Measurements from ENCODE around the gene WNK2.

WNK2 gene

DNA sequence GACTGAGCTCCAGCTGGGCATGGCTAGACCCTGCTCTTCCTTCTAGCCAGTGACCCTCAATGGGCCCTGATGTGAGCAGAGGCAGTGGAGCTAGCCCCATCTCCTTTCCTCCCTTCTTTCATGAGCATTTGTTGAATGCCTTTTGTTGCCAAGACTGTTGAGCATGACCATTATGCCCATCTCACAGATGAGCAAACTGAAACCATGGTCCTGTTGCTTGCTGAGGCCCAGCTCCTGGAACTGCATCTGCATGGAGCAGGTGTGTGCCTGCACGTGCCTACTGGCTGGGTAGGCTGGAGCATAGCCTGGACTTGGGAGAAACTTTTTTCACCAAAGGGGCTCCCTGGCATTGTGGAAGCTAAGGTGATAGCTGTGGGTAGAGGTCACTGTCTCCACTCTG is 3.0 kb upstream of the WNK2 start:
- Histone ChIP-seq H3K4me1 (ENCODE audit: insufficient read depth, low read length) (no peaks in the 10 kb centered on the region), H3K27me3 (ENCODE audit: insufficient read depth, low read length) (peaks cover 50% of the 10 kb centered on the region), H3K9me3 (ENCODE audit: insufficient read depth, low read depth, low read length) (no peaks in the 10 kb centered on the region), H3K4me3 (ENCODE audit: low read length) (no peak overlapping the region), H3K9ac (ENCODE audit: low read depth, low read length) (no peak overlapping the region), H3K36me3 (ENCODE audit: insufficient read depth, low read depth, low read length) (no peaks in the 10 kb centered on the region), H3K27ac (ENCODE audit: low read length) (no peak overlapping the region)

DNA sequence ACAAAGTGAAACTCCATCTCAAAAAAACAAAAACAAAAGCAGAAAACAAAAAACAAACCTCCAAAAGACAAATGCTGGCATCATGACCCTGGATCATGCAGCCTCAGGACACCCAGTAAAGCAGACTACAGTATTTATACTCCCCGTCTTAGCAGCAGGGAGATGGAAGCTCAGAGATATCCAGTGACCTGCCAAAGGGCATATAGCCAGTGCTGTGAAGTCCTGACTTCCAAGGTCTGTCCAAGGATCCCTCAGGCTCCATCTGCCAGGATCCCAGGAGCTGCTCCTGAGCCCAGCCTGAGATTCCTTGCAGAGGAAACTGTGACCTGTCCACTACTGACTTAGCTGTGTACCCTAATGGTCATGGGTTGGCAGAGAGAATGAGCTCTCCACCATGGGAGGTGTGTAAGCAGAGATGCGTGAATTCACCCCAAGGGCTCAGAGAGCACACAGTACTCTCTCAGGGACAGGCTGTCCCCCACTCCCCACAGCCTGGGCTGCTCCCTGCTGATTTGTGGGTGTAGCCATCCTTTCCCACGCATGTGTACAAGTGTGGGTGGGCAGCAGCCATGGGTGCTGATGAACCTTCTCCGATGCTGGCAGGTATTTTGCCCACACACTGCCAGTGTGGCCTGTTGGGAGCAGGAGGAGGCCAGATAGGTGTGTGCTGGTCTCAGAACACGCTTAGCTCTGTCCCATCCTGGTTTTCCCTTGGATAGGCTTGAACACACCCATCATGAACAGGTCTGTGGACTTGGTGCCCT is 2.1 kb upstream of the WNK2 start:
- H3K4me3 ChIP-seq (ENCODE audit: low read length), result no peak overlapping the region
- no peaks in the 10 kb centered on the region for H3K4me1 ChIP-seq (ENCODE audit: insufficient read depth, low read length)
- no peaks in the 10 kb centered on the region for H3K9me3 ChIP-seq (ENCODE audit: insufficient read depth, low read depth, low read length)
- H3K27me3 ChIP-seq (ENCODE audit: insufficient read depth, low read length), result peaks cover 58% of the 10 kb centered on the region
- H3K36me3 ChIP-seq (ENCODE audit: insufficient read depth, low read depth, low read length), result no peaks in the 10 kb centered on the region
- no peak overlapping the region for H3K27ac ChIP-seq (ENCODE audit: low read length)
- no peak overlapping the region for H3K9ac ChIP-seq (ENCODE audit: low read depth, low read length)

DNA sequence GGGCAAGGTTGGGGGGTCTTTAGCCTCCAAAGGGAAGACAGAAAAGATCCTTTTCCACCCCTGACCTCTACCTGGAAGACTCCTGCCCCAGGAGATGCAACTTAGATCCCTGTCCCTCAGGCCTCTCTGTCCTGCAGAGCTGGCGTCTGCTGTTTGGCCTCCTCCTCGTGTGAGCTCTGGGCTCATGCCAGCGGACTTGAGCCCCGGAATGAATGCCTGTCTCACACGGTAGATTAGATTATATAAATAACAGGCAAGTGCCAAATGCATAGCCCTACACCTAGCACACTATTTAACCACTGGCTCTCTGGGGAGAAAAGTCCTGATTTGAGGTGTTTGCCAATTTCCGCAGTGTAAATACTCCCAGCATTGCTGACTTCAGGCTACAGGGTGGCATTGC is 1.4 kb upstream of the WNK2 start:
- Histone ChIP-seq H3K27ac (ENCODE audit: low read length) (no peak overlapping the region), H3K9me3 (ENCODE audit: insufficient read depth, low read depth, low read length) (no peaks in the 10 kb centered on the region), H3K4me1 (ENCODE audit: insufficient read depth, low read length) (no peaks in the 10 kb centered on the region), H3K27me3 (ENCODE audit: insufficient read depth, low read length) (peaks cover 58% of the 10 kb centered on the region), H3K4me3 (ENCODE audit: low read length) (no peak overlapping the region), H3K9ac (ENCODE audit: low read depth, low read length) (no peak overlapping the region), H3K36me3 (ENCODE audit: insufficient read depth, low read depth, low read length) (no peaks in the 10 kb centered on the region)

DNA sequence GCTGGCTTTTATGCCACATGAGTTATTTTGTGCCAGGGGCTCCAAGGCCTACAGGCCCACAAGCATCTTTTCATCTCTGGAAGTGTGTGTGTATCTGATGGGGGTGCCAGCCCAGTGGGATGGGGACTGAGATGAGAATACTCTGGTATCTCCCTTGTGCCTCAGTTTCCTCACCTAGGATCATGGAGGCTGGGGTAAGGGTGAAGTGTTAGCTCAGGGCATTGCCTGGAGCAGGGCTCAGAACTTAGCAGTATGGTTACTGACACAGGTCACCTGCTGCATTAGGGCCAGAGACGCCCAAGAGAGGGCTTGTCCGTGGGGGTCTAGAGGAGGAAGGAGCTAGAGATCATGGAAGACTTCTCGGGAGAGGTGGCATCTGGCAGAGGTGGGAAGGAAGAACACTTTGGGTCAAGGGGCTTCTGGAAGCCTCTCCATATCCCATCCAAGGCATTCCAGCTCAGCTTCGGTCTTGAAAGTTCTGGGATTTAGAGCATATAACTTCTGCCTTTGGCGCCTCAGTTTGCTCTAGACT is 742 bp upstream of the WNK2 start:
- Histone ChIP-seq H3K27me3 (ENCODE audit: insufficient read depth, low read length) (peaks cover 58% of the 10 kb centered on the region), H3K4me1 (ENCODE audit: insufficient read depth, low read length) (no peaks in the 10 kb centered on the region), H3K9me3 (ENCODE audit: insufficient read depth, low read depth, low read length) (no peaks in the 10 kb centered on the region), H3K4me3 (ENCODE audit: low read length) (peak overlapping the region; percentile 68), H3K27ac (ENCODE audit: low read length) (no peak overlapping the region), H3K9ac (ENCODE audit: low read depth, low read length) (no peak overlapping the region), H3K36me3 (ENCODE audit: insufficient read depth, low read depth, low read length) (no peaks in the 10 kb centered on the region)

DNA sequence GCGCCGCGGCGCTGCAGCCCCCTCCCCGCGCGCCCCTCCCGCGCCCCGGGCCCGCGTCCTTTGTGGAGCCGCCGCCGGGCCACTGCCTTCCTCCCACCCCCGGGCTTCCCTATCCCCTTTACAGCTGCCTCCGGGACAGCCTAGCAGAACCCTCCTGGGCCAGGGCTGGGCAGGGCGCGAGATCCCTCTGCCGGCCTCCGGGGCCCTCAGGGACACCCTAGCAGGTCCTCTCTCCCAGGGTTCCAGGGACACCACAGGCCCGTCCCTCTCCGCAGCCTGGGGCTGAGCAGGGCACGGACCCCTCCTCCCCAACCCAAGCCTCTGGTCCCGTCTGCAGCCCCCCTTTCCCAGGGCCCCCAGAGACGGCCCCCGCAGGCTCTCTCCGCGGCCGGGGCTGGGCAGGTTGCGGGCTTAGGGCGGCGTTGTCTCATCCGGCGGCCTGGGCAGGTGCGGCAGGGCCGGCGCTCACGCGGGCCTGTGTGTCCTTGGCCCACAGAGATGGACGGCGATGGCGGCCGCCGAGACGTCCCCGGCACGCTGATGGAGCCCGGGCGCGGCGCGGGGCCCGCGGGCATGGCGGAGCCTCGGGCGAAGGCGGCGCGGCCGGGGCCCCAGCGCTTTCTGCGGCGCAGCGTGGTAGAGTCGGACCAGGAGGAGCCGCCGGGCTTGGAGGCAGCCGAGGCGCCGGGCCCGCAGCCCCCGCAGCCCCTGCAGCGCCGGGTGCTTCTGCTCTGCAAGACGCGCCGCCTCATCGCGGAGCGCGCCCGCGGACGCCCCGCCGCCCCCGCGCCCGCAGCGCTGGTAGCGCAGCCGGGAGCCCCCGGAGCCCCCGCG is 710 bp downstream of the WNK2 start:
- no peaks in the 10 kb centered on the region for H3K9me3 ChIP-seq (ENCODE audit: insufficient read depth, low read depth, low read length)
- peaks cover 58% of the 10 kb centered on the region for H3K27me3 ChIP-seq (ENCODE audit: insufficient read depth, low read length)
- H3K27ac ChIP-seq (ENCODE audit: low read length), result no peak overlapping the region
- H3K4me1 ChIP-seq (ENCODE audit: insufficient read depth, low read length), result 0 out of 2 replicates have a peak, but pooled peaks cover 6% of the 10 kb centered on the region
- peak overlapping the region; percentile 51; the same call in 1 of the 2 replicates for H3K9ac ChIP-seq (ENCODE audit: low read depth, low read length)
- no peaks in the 10 kb centered on the region for H3K36me3 ChIP-seq (ENCODE audit: insufficient read depth, low read depth, low read length)
- peak overlapping the region; percentile 68 for H3K4me3 ChIP-seq (ENCODE audit: low read length)

DNA sequence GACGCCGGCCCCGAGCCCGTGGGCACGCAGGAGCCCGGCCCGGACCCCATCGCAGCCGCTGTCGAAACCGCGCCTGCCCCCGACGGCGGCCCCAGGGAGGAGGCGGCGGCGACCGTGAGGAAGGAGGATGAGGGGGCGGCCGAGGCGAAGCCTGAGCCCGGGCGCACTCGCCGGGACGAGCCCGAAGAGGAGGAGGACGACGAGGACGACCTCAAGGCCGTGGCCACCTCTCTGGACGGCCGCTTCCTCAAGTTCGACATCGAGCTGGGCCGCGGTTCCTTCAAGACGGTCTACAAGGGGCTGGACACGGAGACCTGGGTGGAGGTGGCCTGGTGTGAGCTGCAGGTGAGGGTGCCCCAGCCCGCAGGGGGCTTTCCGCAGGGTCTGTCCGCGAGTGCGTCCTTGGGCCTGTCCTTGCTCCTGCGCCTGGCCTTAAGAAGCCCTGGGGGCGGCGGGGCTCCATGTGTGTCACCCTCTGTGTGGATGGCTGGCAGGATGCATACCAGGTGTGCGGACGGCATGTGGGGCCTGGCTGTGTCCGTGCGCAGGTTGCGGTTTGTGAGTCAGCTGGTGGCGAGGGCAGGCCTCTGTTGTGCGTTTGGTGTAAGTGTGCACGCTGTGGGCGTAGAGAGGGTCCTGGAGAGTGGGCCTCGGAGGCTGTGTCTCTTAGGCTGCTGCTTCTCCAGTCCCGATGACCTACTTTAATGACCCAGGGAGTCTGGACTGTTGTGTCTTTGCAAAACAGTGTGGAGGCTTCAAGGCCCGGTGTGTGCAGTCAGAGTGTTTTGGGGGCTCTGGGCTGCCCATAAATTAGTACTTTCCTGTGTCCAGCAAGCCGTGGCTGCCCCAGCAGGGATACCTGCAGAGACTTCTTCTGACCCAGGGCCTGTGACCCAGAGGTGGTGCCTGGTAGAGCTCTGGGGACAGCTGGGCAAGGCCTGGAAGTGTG is 1.6 kb downstream of the WNK2 start:
- Histone ChIP-seq H3K9ac (ENCODE audit: low read depth, low read length) (no peak overlapping the region), H3K27me3 (ENCODE audit: insufficient read depth, low read length) (peaks cover 54% of the 10 kb centered on the region), H3K36me3 (ENCODE audit: insufficient read depth, low read depth, low read length) (no peaks in the 10 kb centered on the region), H3K4me3 (ENCODE audit: low read length) (peak overlapping the region; percentile 68), H3K4me1 (ENCODE audit: insufficient read depth, low read length) (0 out of 2 replicates have a peak, but pooled peaks cover 6% of the 10 kb centered on the region), H3K9me3 (ENCODE audit: insufficient read depth, low read depth, low read length) (no peaks in the 10 kb centered on the region), H3K27ac (ENCODE audit: low read length) (no peak overlapping the region)

DNA sequence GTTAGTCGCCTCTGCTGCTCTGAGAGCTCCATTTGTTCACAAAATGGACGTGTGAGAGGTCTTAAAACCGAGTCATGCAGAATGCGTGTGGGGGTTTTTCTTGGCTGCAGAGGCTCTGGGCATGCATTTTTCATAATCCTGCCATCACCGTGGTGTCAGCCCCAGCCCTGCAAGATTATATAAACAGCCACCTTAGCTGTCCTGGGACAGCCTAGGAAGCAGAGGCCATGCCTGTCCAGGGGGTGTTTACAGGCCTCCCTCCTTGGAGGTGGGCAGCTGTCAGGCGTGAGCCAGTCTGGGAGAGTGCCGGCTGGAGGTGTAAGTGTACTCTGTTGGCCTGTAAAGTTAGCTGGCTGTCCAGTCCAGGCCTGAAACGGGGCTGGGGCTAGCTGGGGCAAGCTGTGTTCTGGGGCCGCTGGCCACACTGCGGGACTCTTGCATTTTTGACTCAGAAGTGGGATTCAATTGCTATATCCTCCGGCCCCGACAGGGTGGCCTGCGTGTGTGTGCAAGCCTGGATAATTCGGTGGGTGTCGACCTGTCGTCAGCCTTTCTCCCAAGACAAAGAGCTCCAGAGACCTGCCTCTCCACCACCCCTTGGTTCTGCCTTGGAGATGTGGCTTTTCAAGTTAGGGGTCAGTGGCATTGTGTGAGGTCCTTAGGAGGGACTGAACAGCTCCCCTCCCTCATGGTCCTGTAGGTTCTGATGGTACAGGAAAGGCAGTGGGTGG is 2.4 kb downstream of the WNK2 start:
- peak overlapping the region; percentile 68; the same call in 1 of the 2 replicates for H3K4me3 ChIP-seq (ENCODE audit: low read length)
- no peaks in the 10 kb centered on the region for H3K9me3 ChIP-seq (ENCODE audit: insufficient read depth, low read depth, low read length)
- H3K27ac ChIP-seq (ENCODE audit: low read length), result no peak overlapping the region
- 0 out of 2 replicates have a peak, but pooled peaks cover 6% of the 10 kb centered on the region for H3K4me1 ChIP-seq (ENCODE audit: insufficient read depth, low read length)
- H3K27me3 ChIP-seq (ENCODE audit: insufficient read depth, low read length), result peaks cover 47% of the 10 kb centered on the region
- no peaks in the 10 kb centered on the region for H3K36me3 ChIP-seq (ENCODE audit: insufficient read depth, low read depth, low read length)
- no peak overlapping the region for H3K9ac ChIP-seq (ENCODE audit: low read depth, low read length)

DNA sequence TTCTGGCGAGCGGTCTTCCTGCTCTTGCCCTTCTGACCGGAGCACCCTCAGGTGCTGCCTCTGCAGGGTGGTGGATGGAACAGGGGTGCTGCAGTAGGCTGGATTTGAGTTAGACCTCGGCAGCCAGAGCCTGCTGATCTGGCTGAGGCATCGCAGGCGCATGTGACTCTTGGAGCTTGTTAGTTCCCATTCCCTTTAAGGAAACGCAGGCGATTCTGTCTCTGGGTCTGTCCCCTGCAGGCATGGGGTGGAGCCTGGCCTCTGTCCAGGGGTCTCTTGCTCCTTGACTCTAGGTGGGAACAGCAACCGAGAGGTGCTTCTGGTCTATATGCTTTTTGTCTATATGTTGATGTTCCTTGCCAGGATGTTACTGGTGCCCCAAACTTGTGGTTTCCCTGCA is 3.1 kb downstream of the WNK2 start:
- Histone ChIP-seq H3K4me3 (ENCODE audit: low read length) (no peak overlapping the region), H3K9ac (ENCODE audit: low read depth, low read length) (no peak overlapping the region), H3K27me3 (ENCODE audit: insufficient read depth, low read length) (peaks cover 41% of the 10 kb centered on the region), H3K36me3 (ENCODE audit: insufficient read depth, low read depth, low read length) (no peaks in the 10 kb centered on the region), H3K9me3 (ENCODE audit: insufficient read depth, low read depth, low read length) (no peaks in the 10 kb centered on the region), H3K27ac (ENCODE audit: low read length) (no peak overlapping the region), H3K4me1 (ENCODE audit: insufficient read depth, low read length) (0 out of 2 replicates have a peak, but pooled peaks cover 6% of the 10 kb centered on the region)

DNA sequence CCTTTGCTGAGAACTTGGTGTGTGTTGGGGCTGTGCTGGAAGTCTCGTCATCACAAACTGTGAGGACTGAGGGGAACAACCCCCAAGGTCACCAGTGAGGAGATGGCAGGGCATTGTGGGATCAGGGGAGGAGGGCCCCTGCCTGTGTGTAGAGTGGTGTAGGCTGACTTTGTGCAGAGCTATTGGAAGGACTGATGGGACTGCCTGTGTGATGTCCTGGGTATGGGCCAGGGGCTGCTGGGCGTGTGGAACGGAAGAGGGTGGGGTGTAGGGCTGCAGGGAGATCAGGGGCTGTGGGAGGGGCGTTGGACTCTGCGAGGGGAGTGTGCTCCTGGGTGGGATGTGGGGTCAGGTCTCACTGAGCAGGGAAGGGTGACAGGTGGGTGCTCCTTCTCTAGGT is 3.6 kb downstream of the WNK2 start:
- Histone ChIP-seq H3K27me3 (ENCODE audit: insufficient read depth, low read length) (peaks cover 35% of the 10 kb centered on the region), H3K4me3 (ENCODE audit: low read length) (no peak overlapping the region), H3K9ac (ENCODE audit: low read depth, low read length) (no peak overlapping the region), H3K36me3 (ENCODE audit: insufficient read depth, low read depth, low read length) (no peaks in the 10 kb centered on the region), H3K4me1 (ENCODE audit: insufficient read depth, low read length) (0 out of 2 replicates have a peak, but pooled peaks cover 6% of the 10 kb centered on the region), H3K9me3 (ENCODE audit: insufficient read depth, low read depth, low read length) (no peaks in the 10 kb centered on the region), H3K27ac (ENCODE audit: low read length) (no peak overlapping the region)

DNA sequence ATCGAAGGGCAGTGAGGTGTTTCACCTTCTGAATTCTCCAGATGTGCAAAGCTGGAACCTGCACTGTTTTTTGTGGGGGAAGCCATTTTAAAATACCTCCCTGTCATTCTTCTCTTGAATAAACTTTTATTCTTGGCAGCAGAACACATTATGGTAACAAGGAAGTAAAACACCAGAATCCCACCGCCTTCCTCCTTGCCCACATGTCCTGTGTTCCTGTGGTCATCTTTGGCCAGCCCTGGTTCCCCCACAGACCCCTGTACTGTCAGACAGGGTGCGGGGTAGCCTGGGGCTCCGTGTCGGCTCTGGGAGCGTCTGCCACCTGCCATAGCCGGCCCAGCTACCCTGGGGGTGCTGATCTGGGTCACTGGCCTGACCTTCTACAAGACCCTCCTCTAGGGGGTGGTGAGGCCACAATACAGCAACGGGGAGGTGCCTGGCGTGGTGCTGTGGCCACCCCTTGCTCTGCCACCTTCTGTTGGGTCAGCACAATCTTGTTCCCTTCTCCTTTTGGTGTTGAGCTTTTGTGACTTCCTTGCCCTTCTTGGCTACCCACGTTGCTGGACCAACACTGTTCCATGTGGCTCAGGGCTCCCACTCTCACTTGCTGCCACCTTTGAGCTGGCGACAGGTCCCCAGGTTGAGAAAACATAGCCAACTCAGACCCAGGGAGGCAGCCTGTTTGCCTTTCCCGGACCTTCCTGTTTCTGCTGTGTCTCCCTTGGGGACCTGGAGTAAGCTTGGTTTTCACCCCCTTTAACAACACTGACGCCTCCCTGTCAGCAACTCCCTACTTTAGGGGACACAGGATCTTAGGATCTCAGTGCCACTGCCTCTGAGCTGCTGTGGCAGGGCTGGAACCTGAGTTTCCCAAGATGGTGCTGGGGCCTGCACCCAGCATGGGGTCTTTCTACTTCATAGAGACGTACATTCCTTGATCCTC is 4.8 kb downstream of the WNK2 start:
- no peaks in the 10 kb centered on the region for H3K9me3 ChIP-seq (ENCODE audit: insufficient read depth, low read depth, low read length)
- no peak overlapping the region for H3K4me3 ChIP-seq (ENCODE audit: low read length)
- no peak overlapping the region for H3K27ac ChIP-seq (ENCODE audit: low read length)
- peaks cover 24% of the 10 kb centered on the region for H3K27me3 ChIP-seq (ENCODE audit: insufficient read depth, low read length)
- no peaks in the 10 kb centered on the region for H3K36me3 ChIP-seq (ENCODE audit: insufficient read depth, low read depth, low read length)
- no peak overlapping the region for H3K9ac ChIP-seq (ENCODE audit: low read depth, low read length)
- peaks cover 10% of the 10 kb centered on the region; the same call in 1 of the 2 replicates for H3K4me1 ChIP-seq (ENCODE audit: insufficient read depth, low read length)
